Progenitor cell of endocrine pancreas (in vitro differentiated cells): ENCODE measurements around the gene HOXA5. TPM values are rescaled to one million over a fixed set of nuclear protein-coding genes. Genes with fewer than 3 reads are reported as not detected.

Experiments
- DNase-seq: peaks from one replicate; pipeline ENCODE4 v3.0.0; 2021; ENCODE audit warnings: low spot score; ENCODE audit not compliant: unreplicated experiment
- H3K27ac Mint-ChIP-seq: 2 replicates; pipeline ENCODE4 v1.8.0; 2021; ENCODE audit warnings: mild to moderate bottlenecking, moderate library complexity, mixed read lengths
- H3K27me3 Mint-ChIP-seq: 2 replicates; pipeline ENCODE4 v1.8.0; 2021; ENCODE audit warnings: mixed read lengths
- H3K36me3 Mint-ChIP-seq: 2 replicates; pipeline ENCODE4 v1.8.0; 2022; ENCODE audit warnings: mixed read lengths; ENCODE audit not compliant: insufficient read depth
- H3K4me1 Mint-ChIP-seq: 2 replicates; pipeline ENCODE4 v1.8.0; 2021; ENCODE audit warnings: low read depth, mixed read lengths
- H3K4me3 Mint-ChIP-seq: 2 replicates; pipeline ENCODE4 v1.8.0; 2021; ENCODE audit warnings: low read depth, mild to moderate bottlenecking, moderate library complexity, mixed read lengths
- H3K9me3 Mint-ChIP-seq: 2 replicates; pipeline ENCODE4 v1.8.0; 2021; ENCODE audit warnings: low read depth, mixed read lengths
- CTCF ChIP-seq: fragments of 200-600 bp; sonication (generic); IDR thresholded peaks from one replicate; pipeline ENCODE4 v1.5.0; 2021; ENCODE audit warnings: antibody characterized with exemption, mild to moderate bottlenecking; ENCODE audit not compliant: unreplicated experiment
- total RNA-seq: library from RNA; stranded (reverse); gene quantifications from 2 replicates; pipeline ENCODE4 v1.2.1, GENCODE V29; 2021

The HOXA5 gene
- total RNA-seq, 1 donor from 2014 or later: 12.6 TPM

- Mint-ChIP-seq H3K4me3 (peak overlapping the region; percentile 60), H3K4me1 (peaks cover 4% of the 10 kb centered on the region), H3K9me3 (no peaks in the 10 kb centered on the region), H3K27me3 (peaks cover 86% of the 10 kb centered on the region), H3K27ac (no peak overlapping the region), H3K36me3 (peaks cover 1% of the 10 kb centered on the region)
- TF ChIP-seq CTCF: peak; percentile 99
- DNase-seq: peak; percentile 90
These were observed 17.2 kb upstream of the HOXA5 start for GRCh38 chr7:27160546-27161213.

GRCh38 chr7:27160145-27160545 lies 16.7 kb upstream of the HOXA5 start:
- H3K27me3 Mint-ChIP-seq: peaks cover 87% of the 10 kb centered on the region
- no peak overlapping the region for H3K27ac Mint-ChIP-seq
- TF ChIP-seq CTCF: no peak
- H3K36me3 Mint-ChIP-seq: peaks cover 1% of the 10 kb centered on the region
- peak overlapping the region; percentile 35 for H3K4me3 Mint-ChIP-seq
- H3K9me3 Mint-ChIP-seq: no peaks in the 10 kb centered on the region
- peaks cover 5% of the 10 kb centered on the region for H3K4me1 Mint-ChIP-seq
- DNase-seq: no peak

- H3K9me3 Mint-ChIP-seq: no peaks in the 10 kb centered on the region
- H3K27ac Mint-ChIP-seq: no peak overlapping the region
- TF ChIP-seq CTCF: no peak
- no peak for DNase-seq
- no peak overlapping the region for H3K4me3 Mint-ChIP-seq
- H3K4me1 Mint-ChIP-seq: peaks cover 7% of the 10 kb centered on the region
- peaks cover 89% of the 10 kb centered on the region for H3K27me3 Mint-ChIP-seq
- peaks cover 2% of the 10 kb centered on the region for H3K36me3 Mint-ChIP-seq
These were observed 16.0 kb upstream of the HOXA5 start for GRCh38 chr7:27159266-27160144.

GRCh38 chr7:27158436-27159265 lies 15.2 kb upstream of the HOXA5 start:
- TF ChIP-seq CTCF: no peak
- no peak for DNase-seq
- Mint-ChIP-seq H3K4me3 (no peak overlapping the region), H3K9me3 (no peaks in the 10 kb centered on the region), H3K4me1 (peaks cover 7% of the 10 kb centered on the region), H3K27ac (no peak overlapping the region), H3K27me3 (peaks cover 89% of the 10 kb centered on the region), H3K36me3 (peaks cover 2% of the 10 kb centered on the region)
